GM10266 (cell line): Measurements from ENCODE around the gene PTPRD.

Experiments used
- DNase-seq: peaks from one replicate; pipeline ENCODE4 v3.0.0; 2012; ENCODE audit errors: extremely low spot score
- CTCF ChIP-seq: IDR thresholded peaks from 2 replicates; pipeline ENCODE4 v1.5.1; 2012; ENCODE audit warnings: mild to moderate bottlenecking, low read depth; ENCODE audit not compliant: control insufficient read depth, insufficient read depth; ENCODE audit errors: missing control alignments

Gene PTPRD

GRCh38 chr9:8533681-8534080 is 2079.1 kb downstream of the PTPRD start:
- no peak for DNase-seq
- no peak for TF ChIP-seq CTCF

GRCh38 chr9:8531826-8532415 is 2080.9 kb downstream of the PTPRD start:
- no peak for DNase-seq
- TF ChIP-seq CTCF: no peak

- TF ChIP-seq CTCF: no peak
- no peak for DNase-seq
Measured at GRCh38 chr9:8521112-8521511, 2091.7 kb downstream of the PTPRD start.

GRCh38 chr9:8515748-8516147 is 2097.1 kb downstream of the PTPRD start:
- DNase-seq: no peak
- TF ChIP-seq CTCF: no peak

GRCh38 chr9:8514760-8515159 is 2098.0 kb downstream of the PTPRD start:
- no peak for TF ChIP-seq CTCF
- no peak for DNase-seq

GRCh38 chr9:8508671-8509290 is 2104.0 kb downstream of the PTPRD start:
- TF ChIP-seq CTCF: no peak
- no peak for DNase-seq

GRCh38 chr9:8494571-8494970 is 2118.2 kb downstream of the PTPRD start:
- no peak for DNase-seq
- TF ChIP-seq CTCF: no peak
